ENCODE measurements around the gene ASB11.

Gene ASB11

DNA sequence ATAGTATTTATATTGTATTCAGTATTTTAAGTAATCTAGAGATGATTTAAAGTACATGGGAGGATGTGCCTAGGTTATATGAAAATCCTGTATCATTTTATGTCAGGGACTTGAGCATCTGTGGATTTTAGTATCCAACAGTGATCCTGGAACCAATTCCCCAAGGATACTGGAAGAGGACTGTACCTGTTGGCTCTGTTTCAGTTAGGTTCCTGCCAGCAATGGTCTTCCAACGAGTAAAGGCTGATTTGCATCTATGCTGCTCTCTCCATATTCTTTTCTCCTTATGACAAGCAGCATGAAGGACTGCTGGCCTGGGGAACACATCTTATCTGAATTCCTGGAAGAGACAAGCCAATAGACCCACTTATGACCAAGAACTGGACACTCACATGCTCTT lies 80.4 kb downstream of the ASB11 start:
- in situ Hi-C loops (cut with HindIII; ENCODE audit: low sequenced_read_pairs) = no loop called here

DNA sequence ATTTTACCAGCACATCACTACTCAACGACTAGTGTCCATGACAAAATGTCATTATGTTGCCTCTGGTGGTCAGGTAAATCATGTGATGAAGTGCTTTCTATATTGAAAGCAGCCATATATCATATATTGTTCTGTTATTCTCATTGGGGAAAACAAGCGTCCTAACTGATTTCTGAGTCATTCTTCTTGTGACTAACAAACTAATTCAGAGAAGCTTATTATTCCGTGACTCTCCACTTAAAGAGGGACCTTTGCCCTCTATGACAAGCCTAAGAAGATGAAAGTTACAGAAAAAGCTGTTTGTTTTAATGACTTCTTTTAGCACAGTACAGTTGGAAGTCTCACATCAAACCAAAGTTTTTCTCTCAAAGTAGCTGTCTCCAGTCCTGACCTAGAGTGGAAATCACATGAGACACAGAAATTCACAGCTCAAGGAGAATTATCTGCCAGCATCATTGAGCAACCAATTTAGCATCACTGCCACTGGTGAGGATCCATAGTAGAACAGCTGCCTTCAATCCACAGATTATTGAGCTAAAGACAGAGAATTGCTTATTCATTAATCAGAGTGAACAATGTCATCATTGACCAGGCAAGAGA lies 81.9 kb downstream of the ASB11 start:
- in situ Hi-C loops (cut with HindIII; ENCODE audit: low sequenced_read_pairs) = no loop called here
